Neural progenitor cell (in vitro differentiated cells): ENCODE results near the gene C5AR2. TPM values are rescaled to one million over a fixed set of nuclear protein-coding genes. Genes with fewer than 3 reads are reported as not detected.
"Not testable (repeated sequence)": the region's sequence is repeated elsewhere in the genome, so short reads cannot be mapped to it uniquely, and the experiment has no call there.

Experiments used
- DNase-seq: peaks from one replicate; pipeline ENCODE4 v3.0.0-alpha.2; 2016; ENCODE audit warnings: low spot score
- H2AFZ ChIP-seq: fragments of 200-600 bp; sonication (generic); replicated peaks from 2 replicates; pipeline ENCODE4 v1.6.1; 2016; ENCODE audit warnings: antibody characterized with exemption
- H3F3A ChIP-seq: fragments of 200-600 bp; sonication (generic); 2 replicates; pipeline ENCODE4 v1.6.1; 2016; ENCODE audit warnings: antibody characterized with exemption, low read depth
- H3K27ac ChIP-seq: fragments of 200-600 bp; sonication (generic); 2 replicates; pipeline ENCODE4 v1.5.1; 2016; ENCODE audit warnings: mild to moderate bottlenecking
- H3K27me3 ChIP-seq: fragments of 200-600 bp; sonication (generic); 2 replicates; pipeline ENCODE4 v1.6.1; 2016; ENCODE audit warnings: mild to moderate bottlenecking, moderate library complexity
- H3K36me3 ChIP-seq: fragments of 200-600 bp; sonication (generic); 2 replicates; pipeline ENCODE4 v1.5.1; 2016
- H3K4me1 ChIP-seq: fragments of 200-600 bp; sonication (generic); 2 replicates; pipeline ENCODE4 v1.6.1; 2016; ENCODE audit warnings: mixed run types
- H3K4me2 ChIP-seq: fragments of 200-600 bp; sonication (generic); 2 replicates; pipeline ENCODE4 v1.6.1; 2016
- H3K4me3 ChIP-seq: fragments of 200-600 bp; sonication (generic); 2 replicates; pipeline ENCODE4 v1.5.1; 2016
- H3K79me2 ChIP-seq: fragments of 200-600 bp; sonication (generic); 2 replicates; pipeline ENCODE4 v1.6.1; 2016; ENCODE audit warnings: low read depth
- H3K9ac ChIP-seq: fragments of 200-600 bp; sonication (generic); 2 replicates; pipeline ENCODE4 v1.6.1; 2016
- H3K9me3 ChIP-seq: fragments of 200-600 bp; sonication (generic); 2 replicates; pipeline ENCODE4 v1.5.1; 2016; ENCODE audit warnings: low read depth
- H4K20me1 ChIP-seq: fragments of 200-600 bp; sonication (generic); 2 replicates; pipeline ENCODE4 v1.6.1; 2016; ENCODE audit warnings: low read depth
- H3K27ac Mint-ChIP-seq: 3 replicates; pipeline ENCODE4 v1.8.0; 2021; ENCODE audit warnings: mixed read lengths
- H3K27me3 Mint-ChIP-seq: 2 replicates; pipeline ENCODE4 v1.8.0; 2022; ENCODE audit warnings: low read depth, mild to moderate bottlenecking, inconsistent platforms, moderate library complexity, mixed read lengths; ENCODE audit not compliant: insufficient read depth
- H3K36me3 Mint-ChIP-seq: 3 replicates; pipeline ENCODE4 v1.8.0; 2021; ENCODE audit warnings: mixed read lengths
- H3K4me1 Mint-ChIP-seq: 3 replicates; pipeline ENCODE4 v1.8.0; 2021; ENCODE audit warnings: mixed read lengths
- H3K4me3 Mint-ChIP-seq: 3 replicates; pipeline ENCODE4 v1.8.0; 2021; ENCODE audit warnings: mild to moderate bottlenecking, moderate library complexity, mixed read lengths
- H3K9me3 Mint-ChIP-seq: 3 replicates; pipeline ENCODE4 v1.8.0; 2020; ENCODE audit warnings: mixed read lengths
- CTCF ChIP-seq: fragments of 200-600 bp; sonication (generic); IDR thresholded peaks from 2 replicates; pipeline ENCODE4 v1.5.1; 2017; ENCODE audit warnings: antibody characterized with exemption, mild to moderate bottlenecking
- EZH2 ChIP-seq: fragments of 200-600 bp; sonication (generic); IDR thresholded peaks from 2 replicates; pipeline ENCODE4 v1.6.1; 2017; ENCODE audit warnings: antibody characterized with exemption, mild to moderate bottlenecking, moderate library complexity
- EZH2phosphoT487 ChIP-seq: fragments of 200-600 bp; sonication (generic); IDR thresholded peaks from 2 replicates; pipeline ENCODE4 v1.6.1; 2017; ENCODE audit warnings: antibody characterized with exemption
- total RNA-seq: library from RNA; depleted of rRNA; stranded (reverse); fragments of >200 nt; gene quantifications from 2 replicates; pipeline ENCODE4 v1.2.3, GENCODE V29; 2015; ENCODE audit warnings: low replicate concordance

Gene C5AR2
- total RNA-seq, 1 donor from 2014 or later, result not detected

- H3K36me3 ChIP-seq, result no peaks in the 10 kb centered on the region
- no peaks in the 10 kb centered on the region for H3K9me3 ChIP-seq
- no peaks in the 10 kb centered on the region for H3K36me3 Mint-ChIP-seq
- no peak overlapping the region for H2AFZ ChIP-seq
- no peaks in the 10 kb centered on the region for H3K4me1 ChIP-seq
- no peak overlapping the region for H3K27ac ChIP-seq
- H3K27me3 Mint-ChIP-seq, result peaks cover 9% of the 10 kb centered on the region
- no peak overlapping the region for H3K4me3 ChIP-seq
- H3K9me3 Mint-ChIP-seq, result peaks cover 2% of the 10 kb centered on the region
- H3K27ac Mint-ChIP-seq, result no peak overlapping the region
- no peak for TF ChIP-seq EZH2
- no peaks in the 10 kb centered on the region for H4K20me1 ChIP-seq
- H3F3A ChIP-seq, result peaks cover 9% of the 10 kb centered on the region
- no peak overlapping the region for H3K9ac ChIP-seq
- H3K4me1 Mint-ChIP-seq, result peaks cover 8% of the 10 kb centered on the region
- DNase-seq, result no peak
- peaks cover 7% of the 10 kb centered on the region for H3K27me3 ChIP-seq
- H3K4me3 Mint-ChIP-seq, result no peak overlapping the region
- H3K4me2 ChIP-seq, result no peak overlapping the region
- H3K79me2 ChIP-seq, result peaks cover 2% of the 10 kb centered on the region
Observed at GRCh38 chr19:47344425-47344824, 12.4 kb downstream of the C5AR2 start.

GRCh38 chr19:47346024-47346423, 14.0 kb downstream of the C5AR2 start:
- not testable (repeated sequence) for DNase-seq, H3K9ac ChIP-seq, H3K9me3 Mint-ChIP-seq

GRCh38 chr19:47348819-47349795, 17.1 kb downstream of the C5AR2 start, which contains the start of gene DHX34:
Gene DHX34, plus strand, starts transcription at chr19:47349315. Its CDS starts 3,716 bp downstream, at chr19:47353031.
- Histone ChIP-seq H3K36me3 (no peaks in the 10 kb centered on the region), H2AFZ (peak within 1 kb of the TSS; percentile 68), H3K27ac (no peak within 1 kb of the TSS)

More at GRCh38 chr19:47346024-47346423, 14.0 kb downstream of the C5AR2 start:
- not testable (repeated sequence) for H3K27ac ChIP-seq, H3K9me3 ChIP-seq, H3K36me3 ChIP-seq, H3K27me3 ChIP-seq, H3K4me2 ChIP-seq, H3K36me3 Mint-ChIP-seq, H3F3A ChIP-seq, H4K20me1 ChIP-seq, H3K4me3 Mint-ChIP-seq, H3K4me3 ChIP-seq, H3K27ac Mint-ChIP-seq, H3K27me3 Mint-ChIP-seq, H2AFZ ChIP-seq
- H3K4me1 ChIP-seq, result peaks cover 11% of the 10 kb centered on the region
- H3K79me2 ChIP-seq, result peaks cover 18% of the 10 kb centered on the region
- peaks cover 20% of the 10 kb centered on the region for H3K4me1 Mint-ChIP-seq

GRCh38 chr19:47350630-47351029, 18.7 kb downstream of the C5AR2 start:
- no peak overlapping the region for H3K9ac ChIP-seq
- no peak for TF ChIP-seq EZH2
- no peak for TF ChIP-seq CTCF
- no peak for TF ChIP-seq EZH2phosphoT487
- Mint-ChIP-seq H3K9me3 (no peaks in the 10 kb centered on the region), H3K4me3 (peak overlapping the region; percentile 23), H3K27ac (no peak overlapping the region), H3K36me3 (peaks cover 14% of the 10 kb centered on the region), H3K27me3 (peaks cover 8% of the 10 kb centered on the region), H3K4me1 (peaks cover 25% of the 10 kb centered on the region)
- H2AFZ ChIP-seq, result no peak overlapping the region
- H3F3A ChIP-seq, result peaks cover 9% of the 10 kb centered on the region
- H3K79me2 ChIP-seq, result peaks cover 35% of the 10 kb centered on the region
- peak overlapping the region; percentile 97 for H3K4me2 ChIP-seq
- peaks cover 5% of the 10 kb centered on the region for H4K20me1 ChIP-seq
- peaks cover 7% of the 10 kb centered on the region for H3K27me3 ChIP-seq
- H3K4me1 ChIP-seq, result peaks cover 11% of the 10 kb centered on the region
- H3K4me3 ChIP-seq, result no peak overlapping the region
- no peak for DNase-seq
- H3K27ac ChIP-seq, result no peak overlapping the region
- H3K36me3 ChIP-seq, result no peaks in the 10 kb centered on the region
- no peaks in the 10 kb centered on the region for H3K9me3 ChIP-seq

More at GRCh38 chr19:47348819-47349795, 17.1 kb downstream of the C5AR2 start, which contains the start of gene DHX34:
- Histone ChIP-seq H3K4me1 (peaks cover 11% of the 10 kb centered on the region), H3K9me3 (no peaks in the 10 kb centered on the region), H3K9ac (peak within 1 kb of the TSS; percentile 84), H3K27me3 (peaks cover 7% of the 10 kb centered on the region), H3K4me3 (peak within 1 kb of the TSS; percentile 93), H3F3A (peaks cover 9% of the 10 kb centered on the region), H3K4me2 (peak within 1 kb of the TSS; percentile 97), H3K79me2 (peaks cover 35% of the 10 kb centered on the region), H4K20me1 (peaks cover 5% of the 10 kb centered on the region)
- peak within 1 kb of the TSS; percentile 90 for H3K4me3 Mint-ChIP-seq
- TF ChIP-seq EZH2phosphoT487, result no peak
- TF ChIP-seq EZH2, result no peak
- TF ChIP-seq CTCF, result peak; percentile 97
- peaks cover 8% of the 10 kb centered on the region for H3K27me3 Mint-ChIP-seq
- peak within 1 kb of the TSS; percentile 0 for H3K27ac Mint-ChIP-seq
- peaks cover 25% of the 10 kb centered on the region for H3K4me1 Mint-ChIP-seq
- no peaks in the 10 kb centered on the region for H3K9me3 Mint-ChIP-seq
- peak; percentile 99 for DNase-seq
- H3K36me3 Mint-ChIP-seq, result peaks cover 8% of the 10 kb centered on the region
